T-cell (primary cell): Measurements from ENCODE around the gene WASHC2C. TPM values are rescaled to one million over a fixed set of nuclear protein-coding genes. Genes with fewer than 3 reads are reported as not detected.
"Not testable (repeated sequence)": the region's sequence is repeated elsewhere in the genome, so short reads cannot be mapped to it uniquely, and the experiment has no call there.

Experiments used
- ATAC-seq, 4 experiments: fragments of 200-7000 bp in 3 of 4; fragments of 150-1000 bp in 1 of 4; cut with Tn5 transposase; replicated peaks in 1 of 4; 1 replicate in 3 of 4; 2 replicates in 1 of 4; pipeline ENCODE4 v1.10.0; 2021; ENCODE audit warnings: moderate library complexity in 3 of 4, mild to moderate bottlenecking in 2 of 4, moderate number of reproducible peaks in 1 of 4
- CTCF ChIA-PET, 2 donors: fragments of 300-600 bp; sonication (Branson Sonifier 250); formaldehyde crosslinking; loops; one replicate each; lab custom pipeline; 2022; ENCODE audit warnings: antibody characterized with exemption in 2 of 2; lab: Charles Lee
- POLR2A ChIA-PET, 2 donors: fragments of 300-600 bp; sonication (Branson Sonifier 250); formaldehyde crosslinking; loops; one replicate each; lab custom pipeline; 2022; ENCODE audit warnings: antibody characterized with exemption in 2 of 2; lab: Charles Lee
- DNase-seq, 35 experiments: peaks; one replicate each; pipeline versions ENCODE4 v3.0.0 to v3.0.0-alpha.2; 2013 to 2023
- H3K27ac ChIP-seq: one replicate; pipeline ENCODE4 v1.5.1; 2013; ENCODE audit warnings: low read length
- H3K27me3 ChIP-seq, 2 experiments: replicated peaks in 1 of 2; 1 replicate in 1 of 2; 2 replicates in 1 of 2; pipeline versions ENCODE4 v1.6.1 to v1.7.0; 2013; ENCODE audit warnings: low read length in 1 of 2, mixed read lengths in 1 of 2; ENCODE audit not compliant: control insufficient read depth in 2 of 2, insufficient read depth in 2 of 2; ENCODE audit errors: extremely low read depth in 1 of 2
- H3K36me3 ChIP-seq, 2 donors: 1 replicate in 1 of 2; 2 replicates in 1 of 2; pipeline versions ENCODE4 v1.6.1 to v1.7.0; 2013; ENCODE audit warnings: low read length in 1 of 2; ENCODE audit not compliant: control insufficient read depth in 2 of 2, insufficient read depth in 1 of 2; ENCODE audit errors: extremely low read depth in 1 of 2
- H3K4me1 ChIP-seq, 2 experiments: 1 replicate in 1 of 2; 2 replicates in 1 of 2; pipeline versions ENCODE4 v1.6.1 to v1.7.0; 2013; ENCODE audit warnings: low read length in 2 of 2, mixed read lengths in 1 of 2; ENCODE audit not compliant: insufficient read depth in 2 of 2, control insufficient read depth in 1 of 2; ENCODE audit errors: extremely low read depth in 1 of 2
- H3K4me3 ChIP-seq, 2 donors: 1 replicate in 1 of 2; 2 replicates in 1 of 2; pipeline versions ENCODE4 v1.5.1 to v1.7.0; 2013; ENCODE audit warnings: mild to moderate bottlenecking in 2 of 2, low read length in 1 of 2, moderate library complexity in 1 of 2; ENCODE audit not compliant: control insufficient read depth in 1 of 2; ENCODE audit errors: extremely low read depth in 1 of 2
- H3K9me3 ChIP-seq: 2 replicates; pipeline ENCODE4 v1.7.0; 2013
- H3K27ac Mint-ChIP-seq, 2 donors: one replicate each; pipeline ENCODE4 v1.8.0; 2020 to 2021; ENCODE audit warnings: mild to moderate bottlenecking in 2 of 2, mixed read lengths in 2 of 2
- H3K27me3 Mint-ChIP-seq, 2 donors: one replicate each; pipeline ENCODE4 v1.8.0; 2021 to 2022; ENCODE audit warnings: mixed read lengths in 2 of 2
- H3K36me3 Mint-ChIP-seq: one replicate; pipeline ENCODE4 v1.8.0; 2021; ENCODE audit warnings: mixed read lengths
- H3K4me1 Mint-ChIP-seq, 3 donors: one replicate each; pipeline ENCODE4 v1.8.0; 2020 to 2022; ENCODE audit warnings: mixed read lengths in 3 of 3, mild to moderate bottlenecking in 1 of 3
- H3K4me3 Mint-ChIP-seq, 3 donors: one replicate each; pipeline ENCODE4 v1.8.0; 2020 to 2022; ENCODE audit warnings: mild to moderate bottlenecking in 3 of 3, mixed read lengths in 3 of 3, moderate library complexity in 3 of 3
- H3K9me3 Mint-ChIP-seq, 3 donors: one replicate each; pipeline ENCODE4 v1.8.0; 2020 to 2022; ENCODE audit warnings: mixed read lengths in 3 of 3
- WGBS: methylation state at CpG from one replicate; pipeline ENCODE4 v1.1.5; 2013; ENCODE audit warnings: missing lambda C conversion rate; ENCODE audit not compliant: insufficient coverage; 5-methylcytosine and 5-hydroxymethylcytosine counted together
- total RNA-seq, 35 experiments: library from RNA in 6 of 35; stranded (reverse) in 6 of 35; fragments of 120-200 nt in 1 of 35; gene quantifications; one replicate each; pipeline versions ENCODE4 v1.2.1 to v1.2.4 and lab custom pipeline; 2013 to 2026

Gene WASHC2C
- total RNA-seq (10 to 100 TPM; 51.3 to 66.6 (median 62.5) TPM), total RNA-seq (lab: John Stamatoyannopoulos, UW) (27.1 to 116 (median 74.7) reads per million in 29 experiments)
- 54.1 TPM for total RNA-seq (2013)

- H3K27ac Mint-ChIP-seq = peak within 1 kb of the TSS; percentile 89 to 90
- H3K27ac ChIP-seq = peak within 1 kb of the TSS; percentile 44
- H3K27me3 Mint-ChIP-seq, H3K27me3 ChIP-seq, POLR2A ChIA-PET, H3K36me3 Mint-ChIP-seq, H3K4me1 ChIP-seq, CTCF ChIA-PET, H3K36me3 ChIP-seq, H3K9me3 ChIP-seq, H3K9me3 Mint-ChIP-seq: not testable (repeated sequence)
- peaks cover 10 to 17% (median 15%) of the 10 kb centered on the region in 3 donors for H3K4me1 Mint-ChIP-seq
- H3K4me3 Mint-ChIP-seq = peak within 1 kb of the TSS; percentile 74 to 86 (median 83)
- 0% methylated on average over 31 of the region's 49 CpGs for WGBS
- peak; percentile 91 to 93 (median 92) for ATAC-seq
- DNase-seq = peak; percentile 70 to 98 (median 92)
- H3K4me3 ChIP-seq = peak within 1 kb of the TSS; percentile 53 to 59
Observed at GRCh38 chr10:45726703-45727420, at the start of gene WASHC2C. Gene WASHC2C (plus strand): TSS chr10:45727266. CDS start chr10:45727318, 52 bp downstream.

DNA sequence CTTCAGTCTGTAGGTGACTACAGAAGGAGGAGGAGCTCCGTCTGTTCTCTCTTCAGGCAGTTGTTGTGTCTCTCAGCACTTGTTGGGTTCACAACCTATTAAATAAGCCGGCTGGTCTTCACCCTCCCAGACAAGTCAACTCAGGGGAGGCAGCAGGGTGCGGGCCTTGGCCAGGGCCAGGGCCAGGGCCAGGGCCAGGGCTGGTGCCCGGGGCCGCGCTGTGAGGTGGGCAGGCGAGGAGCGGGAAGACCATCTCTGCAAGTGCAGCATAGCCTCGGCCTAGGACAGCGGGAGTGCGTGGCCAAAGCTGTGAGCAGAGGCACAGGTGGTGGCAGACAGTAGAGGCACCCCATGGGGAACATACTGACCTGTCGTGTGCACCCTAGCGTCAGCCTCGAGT, 48.6 kb upstream of the WASHC2C start:
- H3K27me3 ChIP-seq, CTCF ChIA-PET, H3K27ac ChIP-seq, H3K9me3 Mint-ChIP-seq, DNase-seq, ATAC-seq, H3K36me3 ChIP-seq, H3K4me1 Mint-ChIP-seq, H3K4me1 ChIP-seq, H3K9me3 ChIP-seq, POLR2A ChIA-PET, H3K27ac Mint-ChIP-seq, H3K4me3 ChIP-seq, H3K4me3 Mint-ChIP-seq, H3K36me3 Mint-ChIP-seq, H3K27me3 Mint-ChIP-seq: not testable (repeated sequence)
- WGBS = 86% methylated on average over 4 of the region's 14 CpGs

GRCh38 chr10:45710200-45710796, 16.8 kb upstream of the WASHC2C start:
- H3K9me3 ChIP-seq, ATAC-seq, H3K4me3 ChIP-seq, H3K4me3 Mint-ChIP-seq, POLR2A ChIA-PET, H3K4me1 Mint-ChIP-seq, H3K27ac ChIP-seq, DNase-seq, H3K27ac Mint-ChIP-seq, H3K4me1 ChIP-seq, H3K27me3 ChIP-seq, H3K36me3 ChIP-seq, H3K9me3 Mint-ChIP-seq, H3K27me3 Mint-ChIP-seq: not testable (repeated sequence)
- WGBS = no CpG with 5 or more reads among the region's 3 CpGs
- CTCF ChIA-PET = interaction anchor here in 1 of 2 donors (0.8 kb wide), 1 partner anchor 65 kb away, joined by 3 read pairs; no protein-coding TSS in a partner anchor
- H3K36me3 Mint-ChIP-seq = peaks cover 23% of the 10 kb centered on the region

DNA sequence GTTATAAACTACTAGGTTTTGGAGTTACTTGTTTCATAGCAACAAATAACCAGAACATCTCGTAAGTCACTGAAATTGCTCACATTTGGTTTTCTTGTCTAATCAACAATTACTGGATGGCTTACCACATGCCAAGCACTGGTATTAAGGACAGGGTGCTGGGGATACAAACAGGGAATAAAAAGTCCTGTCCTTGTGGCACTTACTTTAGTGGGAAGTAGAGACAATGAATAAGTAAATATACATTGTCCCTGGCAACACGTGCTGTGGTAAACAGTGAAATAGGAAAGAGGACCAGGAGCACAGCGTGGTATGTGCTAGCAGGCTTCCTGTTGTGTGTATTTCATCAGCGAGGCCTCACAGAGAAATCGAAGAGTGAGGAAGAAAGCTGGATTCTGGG, 15.8 kb upstream of the WASHC2C start:
- H3K36me3 Mint-ChIP-seq = peaks cover 23% of the 10 kb centered on the region
- H3K27me3 ChIP-seq, H3K27ac ChIP-seq, H3K4me1 Mint-ChIP-seq, H3K36me3 ChIP-seq, CTCF ChIA-PET, H3K9me3 ChIP-seq, H3K4me3 ChIP-seq, H3K27ac Mint-ChIP-seq, H3K4me3 Mint-ChIP-seq, H3K4me1 ChIP-seq, POLR2A ChIA-PET, H3K9me3 Mint-ChIP-seq, DNase-seq, ATAC-seq, H3K27me3 Mint-ChIP-seq: not testable (repeated sequence)
- WGBS = no CpG with 5 or more reads among the region's 5 CpGs

DNA sequence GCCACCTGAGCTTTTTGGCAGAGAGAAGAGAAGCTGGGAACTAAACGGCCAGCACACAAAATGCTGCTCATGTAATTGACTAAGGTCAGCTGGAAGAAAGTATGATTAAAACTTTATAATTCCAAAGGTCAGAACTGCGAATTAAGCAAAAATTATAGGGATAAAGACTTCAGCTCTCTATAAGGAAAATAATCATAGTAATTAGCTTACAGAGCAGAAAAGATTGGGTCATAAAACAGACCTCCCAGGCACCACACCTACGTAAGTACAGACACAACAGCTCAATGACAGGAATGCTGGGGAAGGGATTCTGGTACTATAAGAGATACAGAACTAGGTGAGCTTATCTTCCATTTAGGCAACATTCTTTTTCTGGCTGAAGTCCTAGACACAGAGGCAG, 10.0 kb upstream of the WASHC2C start:
- POLR2A ChIA-PET, H3K4me1 ChIP-seq, H3K27me3 ChIP-seq, H3K27ac Mint-ChIP-seq, H3K9me3 ChIP-seq, ATAC-seq, H3K4me3 ChIP-seq, H3K4me1 Mint-ChIP-seq, DNase-seq, H3K36me3 ChIP-seq, CTCF ChIA-PET, H3K27ac ChIP-seq, H3K9me3 Mint-ChIP-seq, H3K27me3 Mint-ChIP-seq, H3K4me3 Mint-ChIP-seq: not testable (repeated sequence)
- peaks cover 23% of the 10 kb centered on the region for H3K36me3 Mint-ChIP-seq
- 83% methylated on average over 1 of the region's 3 CpGs for WGBS

GRCh38 chr10:45717642-45718041, 9.4 kb upstream of the WASHC2C start:
- no CpG with 5 or more reads among the region's 1 CpG for WGBS
- H3K4me3 ChIP-seq, H3K9me3 Mint-ChIP-seq, H3K4me1 Mint-ChIP-seq, H3K4me1 ChIP-seq, ATAC-seq, H3K27me3 ChIP-seq, DNase-seq, H3K27ac Mint-ChIP-seq, H3K36me3 ChIP-seq, CTCF ChIA-PET, POLR2A ChIA-PET, H3K27me3 Mint-ChIP-seq, H3K27ac ChIP-seq, H3K4me3 Mint-ChIP-seq, H3K9me3 ChIP-seq: not testable (repeated sequence)
- H3K36me3 Mint-ChIP-seq = peaks cover 22% of the 10 kb centered on the region
